Subcutaneous abdominal adipose tissue (tissue), 5 donors: Measurements from ENCODE around the gene TCF7L2.

Experiments used
- H3K27ac ChIP-seq: one replicate; pipeline ENCODE4 v1.7.0; 2013; ENCODE audit warnings: low read depth, mild to moderate bottlenecking, inconsistent platforms, low read length, moderate library complexity
- H3K27me3 ChIP-seq, 5 donors: one replicate each; pipeline ENCODE4 v1.7.0; 2013; ENCODE audit warnings: low read length in 5 of 5, inconsistent platforms in 1 of 5; ENCODE audit not compliant: control insufficient read depth in 5 of 5, insufficient read depth in 4 of 5
- H3K36me3 ChIP-seq, 5 donors: one replicate each; pipeline ENCODE4 v1.7.0; 2013; ENCODE audit warnings: low read length in 5 of 5; ENCODE audit not compliant: control insufficient read depth in 5 of 5, insufficient read depth in 5 of 5
- H3K4me1 ChIP-seq, 5 donors: one replicate each; pipeline ENCODE4 v1.7.0; 2013; ENCODE audit warnings: low read length in 5 of 5, mild to moderate bottlenecking in 3 of 5, moderate library complexity in 1 of 5; ENCODE audit not compliant: control insufficient read depth in 5 of 5, insufficient read depth in 5 of 5
- H3K4me3 ChIP-seq, 5 donors: one replicate each; pipeline ENCODE4 v1.7.0; 2013; ENCODE audit warnings: low read length in 5 of 5, low read depth in 1 of 5
- H3K9ac ChIP-seq, 5 donors: one replicate each; pipeline ENCODE4 v1.7.0; 2013; ENCODE audit warnings: low read length in 5 of 5, mild to moderate bottlenecking in 4 of 5, moderate library complexity in 3 of 5
- H3K9me3 ChIP-seq, 5 donors: one replicate each; pipeline ENCODE4 v1.7.0; 2013; ENCODE audit warnings: low read length in 5 of 5; ENCODE audit not compliant: control insufficient read depth in 5 of 5
- donor health status: healthy.
- donor health status: healthy.
- donor health status: healthy.
- donor health status: healthy.
- donor health status: healthy.

TCF7L2 gene

DNA sequence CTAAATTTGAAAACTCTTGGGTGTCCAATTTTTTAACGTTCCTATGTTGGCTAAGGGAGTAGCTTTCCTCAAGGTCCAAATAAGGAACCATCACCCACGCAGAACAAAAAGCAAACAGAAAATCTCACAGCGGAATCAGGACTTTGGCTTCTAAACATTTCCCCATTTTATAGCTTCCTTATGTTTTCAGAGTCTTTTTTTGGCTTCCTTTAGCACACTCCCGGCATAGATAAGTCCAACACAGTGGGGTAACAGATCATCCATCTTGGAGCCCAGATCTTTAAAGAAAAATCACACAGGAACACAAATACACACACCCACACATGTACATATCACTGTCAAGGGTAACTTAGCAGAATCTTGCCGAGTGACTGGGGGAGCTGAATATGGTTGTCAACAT is 4.2 kb upstream of the TCF7L2 start:
- Histone ChIP-seq H3K9ac (no peak overlapping the region), H3K27me3 (no peaks in the 10 kb centered on the region), H3K27ac (no peak overlapping the region), H3K9me3 (no peaks in the 10 kb centered on the region), H3K4me3 (no peak overlapping the region), H3K4me1 (peaks cover 0 to 23% (median 5%) of the 10 kb centered on the region in 5 donors), H3K36me3 (no peaks in the 10 kb centered on the region)

- peaks cover 0 to 23% (median 5%) of the 10 kb centered on the region in 5 donors for H3K4me1 ChIP-seq
- no peak overlapping the region for H3K4me3 ChIP-seq
- H3K9me3 ChIP-seq: no peaks in the 10 kb centered on the region
- H3K36me3 ChIP-seq: no peaks in the 10 kb centered on the region
- no peaks in the 10 kb centered on the region for H3K27me3 ChIP-seq
- H3K9ac ChIP-seq: no peak overlapping the region
- no peak overlapping the region for H3K27ac ChIP-seq
These were observed 3.4 kb upstream of the TCF7L2 start for GRCh38 chr10:112946649-112947048.

DNA sequence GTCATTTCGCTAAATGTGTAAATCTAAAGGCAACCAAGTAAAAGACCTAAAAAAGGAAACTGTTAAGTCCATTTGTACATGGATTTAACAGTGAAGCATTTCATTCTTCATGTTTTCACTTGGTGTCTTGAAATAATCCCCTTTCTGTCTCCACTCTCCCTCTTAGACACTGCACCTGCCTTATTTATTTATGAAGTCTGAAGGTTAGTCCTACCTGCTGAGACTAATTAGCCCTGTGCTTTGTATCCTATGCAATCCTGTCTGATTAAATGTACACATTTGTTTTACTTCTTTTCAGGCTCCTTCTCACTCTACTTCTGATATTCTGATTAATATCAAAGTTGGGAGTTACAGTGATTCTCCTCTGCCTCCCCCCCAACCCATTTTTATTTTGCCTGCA is 1.9 kb upstream of the TCF7L2 start:
- Histone ChIP-seq H3K27ac (peak overlapping the region; percentile 72), H3K9ac (no peak overlapping the region), H3K4me3 (no peak overlapping the region), H3K4me1 (peaks cover 0 to 30% (median 7%) of the 10 kb centered on the region in 5 donors), H3K36me3 (no peaks in the 10 kb centered on the region), H3K27me3 (no peaks in the 10 kb centered on the region), H3K9me3 (no peaks in the 10 kb centered on the region)

GRCh38 chr10:112949143-112949823 is 764 bp upstream of the TCF7L2 start:
- Histone ChIP-seq H3K4me3 (peak overlapping the region; percentile 44 to 93 (median 58)), H3K4me1 (peaks cover 0 to 41% (median 18%) of the 10 kb centered on the region in 5 donors), H3K36me3 (no peaks in the 10 kb centered on the region), H3K27ac (peak overlapping the region; percentile 72), H3K9ac (peak overlapping the region in 3 of 5 donors; percentile 25 to 51 (median 37)), H3K27me3 (no peaks in the 10 kb centered on the region), H3K9me3 (no peaks in the 10 kb centered on the region)

DNA sequence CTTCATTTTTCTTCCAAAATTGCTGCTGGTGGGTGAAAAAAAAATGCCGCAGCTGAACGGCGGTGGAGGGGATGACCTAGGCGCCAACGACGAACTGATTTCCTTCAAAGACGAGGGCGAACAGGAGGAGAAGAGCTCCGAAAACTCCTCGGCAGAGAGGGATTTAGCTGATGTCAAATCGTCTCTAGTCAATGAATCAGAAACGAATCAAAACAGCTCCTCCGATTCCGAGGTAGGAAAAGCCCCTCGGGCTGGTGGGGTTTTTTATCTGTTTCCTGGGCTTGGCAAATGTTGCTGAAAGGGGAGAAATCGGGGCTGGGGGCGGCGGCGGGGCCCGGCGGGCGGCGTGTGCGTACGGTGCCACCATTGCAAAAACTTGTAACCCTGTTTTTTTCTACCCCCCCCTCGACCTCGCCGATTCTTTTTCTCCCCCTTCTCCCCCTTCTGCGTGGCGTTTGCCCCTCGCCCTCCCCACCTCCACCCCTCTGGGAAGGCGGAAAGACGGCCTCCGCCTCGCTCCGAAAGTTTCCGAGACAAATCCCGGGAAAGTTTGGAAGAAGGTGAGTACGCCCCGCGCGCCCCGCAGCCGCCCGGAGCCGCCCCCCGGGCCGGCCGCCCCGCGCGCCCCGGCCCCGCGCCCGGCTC is 789 bp downstream of the TCF7L2 start:
- Histone ChIP-seq H3K27me3 (no peaks in the 10 kb centered on the region), H3K4me1 (peaks cover 0 to 54% (median 31%) of the 10 kb centered on the region in 5 donors), H3K36me3 (no peaks in the 10 kb centered on the region), H3K4me3 (peak overlapping the region; percentile 76 to 93 (median 88)), H3K27ac (peak overlapping the region; percentile 94), H3K9me3 (no peaks in the 10 kb centered on the region), H3K9ac (peak overlapping the region; percentile 70 to 80 (median 77))

- no peaks in the 10 kb centered on the region for H3K36me3 ChIP-seq
- no peaks in the 10 kb centered on the region for H3K9me3 ChIP-seq
- H3K27ac ChIP-seq: peak overlapping the region; percentile 96
- H3K9ac ChIP-seq: peak overlapping the region; percentile 78 to 97 (median 82)
- peaks cover 0 to 55% (median 36%) of the 10 kb centered on the region in 5 donors for H3K4me1 ChIP-seq
- peak overlapping the region; percentile 88 to 95 (median 92) for H3K4me3 ChIP-seq
- no peaks in the 10 kb centered on the region for H3K27me3 ChIP-seq
These were observed 1.6 kb downstream of the TCF7L2 start for GRCh38 chr10:112951359-112952281.

DNA sequence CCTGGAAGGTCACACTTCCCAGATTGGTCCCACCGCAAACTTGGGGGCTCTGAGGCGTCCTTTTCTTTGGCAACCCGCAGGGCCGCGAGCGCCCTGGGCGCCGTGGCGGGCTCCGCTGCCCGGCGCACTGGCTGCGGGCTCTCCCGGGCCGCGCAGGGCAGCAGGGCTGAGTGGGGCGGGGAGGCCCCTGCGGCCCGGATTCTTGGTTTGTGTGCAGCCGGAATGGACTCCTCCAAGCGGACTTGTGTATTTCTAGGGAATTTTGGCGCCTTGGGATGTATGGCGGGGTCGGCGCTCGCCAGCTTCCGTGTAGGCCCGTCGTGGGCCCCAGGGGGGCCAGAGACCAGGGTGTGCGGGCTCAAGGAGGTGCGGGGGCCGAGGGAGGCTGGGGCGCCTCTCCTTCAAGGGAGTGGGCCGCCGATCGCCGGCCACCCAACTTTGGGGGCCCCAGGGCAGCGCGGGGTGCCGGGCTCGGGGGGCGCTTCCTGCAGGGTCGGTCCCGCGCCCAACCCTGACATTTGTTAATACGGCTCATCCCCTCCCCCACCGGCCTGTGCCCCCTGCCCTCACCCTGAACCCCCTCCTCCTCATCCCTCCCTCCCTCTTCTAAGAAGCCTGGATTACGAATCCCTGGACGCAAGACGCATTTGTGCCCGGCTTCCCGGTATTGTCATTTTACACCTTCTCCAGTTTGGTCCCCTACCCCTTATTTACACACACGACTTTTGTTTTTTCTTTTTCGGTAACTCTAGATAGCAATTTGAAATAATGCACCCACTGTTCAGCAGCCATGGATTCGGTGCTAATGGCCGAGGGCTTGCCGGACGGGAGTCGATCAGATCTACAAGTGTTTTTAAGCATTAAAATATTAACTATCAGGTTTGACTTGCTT is 2.5 kb downstream of the TCF7L2 start:
- H3K27me3 ChIP-seq: no peaks in the 10 kb centered on the region
- H3K9ac ChIP-seq: peak overlapping the region; percentile 78 to 97 (median 82)
- no peaks in the 10 kb centered on the region for H3K9me3 ChIP-seq
- H3K4me1 ChIP-seq: peaks cover under 1 to 59% (median 45%) of the 10 kb centered on the region in 5 donors
- no peaks in the 10 kb centered on the region for H3K36me3 ChIP-seq
- H3K27ac ChIP-seq: peak overlapping the region; percentile 96
- peak overlapping the region; percentile 88 to 95 (median 92) for H3K4me3 ChIP-seq

DNA sequence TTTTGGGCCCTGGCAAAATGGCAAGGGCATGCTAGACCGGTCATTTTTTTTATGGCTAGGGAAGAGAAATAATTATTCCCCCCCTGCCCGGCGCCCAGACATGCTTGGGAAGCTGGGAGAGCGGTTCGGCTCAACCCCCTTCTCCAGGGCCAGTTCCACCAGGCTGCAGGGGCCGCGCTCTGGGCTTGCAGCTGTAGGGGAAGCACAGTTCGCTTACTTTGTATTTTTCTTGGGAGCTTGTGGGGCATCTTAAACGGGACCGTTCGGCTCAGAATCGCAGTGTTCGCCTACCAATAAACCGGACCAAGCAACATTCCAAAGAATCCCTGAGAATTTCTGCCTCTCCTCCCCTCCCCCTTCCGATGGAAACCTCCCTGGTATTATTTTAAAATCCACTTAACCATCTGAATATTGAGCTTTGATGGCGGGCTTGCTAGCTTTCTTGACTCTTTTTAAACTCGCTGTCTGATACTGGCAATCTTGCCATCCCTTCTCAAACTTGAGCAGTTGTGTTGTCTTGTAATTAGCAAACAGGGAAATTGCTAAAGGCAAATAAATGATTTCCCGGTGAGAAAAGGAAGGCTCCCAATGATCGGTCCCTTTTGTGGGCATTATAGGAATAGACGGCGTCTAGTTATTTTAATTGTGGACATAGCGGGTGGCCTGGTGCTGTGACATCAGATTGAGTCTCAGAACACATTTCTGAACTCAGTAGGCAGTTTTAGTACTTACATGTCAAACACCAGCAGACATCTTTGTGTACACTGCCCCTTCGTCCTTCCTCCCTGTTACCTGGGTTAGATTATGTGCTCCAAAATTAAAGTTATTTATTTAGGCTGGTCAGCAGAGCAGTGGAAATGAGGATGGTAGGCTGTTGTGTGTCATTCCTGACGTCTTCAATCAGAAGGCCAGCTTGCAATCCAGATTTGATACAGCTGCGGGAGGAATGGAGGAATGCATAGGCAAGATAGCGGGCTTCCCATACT is 3.4 kb downstream of the TCF7L2 start:
- Histone ChIP-seq H3K36me3 (peaks cover 0 to 4% (median 0%) of the 10 kb centered on the region in 5 donors), H3K27me3 (no peaks in the 10 kb centered on the region), H3K4me1 (peaks cover 2 to 69% (median 55%) of the 10 kb centered on the region in 5 donors), H3K9ac (peak overlapping the region; percentile 39 to 97 (median 82)), H3K4me3 (peak overlapping the region; percentile 88 to 93 (median 89)), H3K27ac (peak overlapping the region; percentile 96), H3K9me3 (no peaks in the 10 kb centered on the region)
